Keratinocyte (primary cell): ENCODE measurements around the gene LEKR1.

Source experiments
- EZH2 ChIP-seq: IDR thresholded peaks from one replicate; pipeline ENCODE4 v1.6.1; 2012; ENCODE audit warnings: inconsistent platforms, mild to moderate bottlenecking, low read length, moderate library complexity
- TF ChIP-seq, protein P1 (sequence below), 3 experiments: IDR thresholded peaks in 1 of 3; conservative IDR thresholded peaks in 1 of 3; optimal IDR thresholded peaks in 1 of 3; 2 replicates in 2 of 3; 3 replicates in 1 of 3; pipeline versions ENCODE3 to v1.5.1; 2011; ENCODE audit warnings: low read length in 3 of 3, mild to moderate bottlenecking in 3 of 3, moderate library complexity in 2 of 3, control low read depth in 1 of 3, inconsistent platforms in 1 of 3; ENCODE audit not compliant: insufficient read depth in 2 of 3; ENCODE audit errors: extremely low read depth in 1 of 3

DNA sequence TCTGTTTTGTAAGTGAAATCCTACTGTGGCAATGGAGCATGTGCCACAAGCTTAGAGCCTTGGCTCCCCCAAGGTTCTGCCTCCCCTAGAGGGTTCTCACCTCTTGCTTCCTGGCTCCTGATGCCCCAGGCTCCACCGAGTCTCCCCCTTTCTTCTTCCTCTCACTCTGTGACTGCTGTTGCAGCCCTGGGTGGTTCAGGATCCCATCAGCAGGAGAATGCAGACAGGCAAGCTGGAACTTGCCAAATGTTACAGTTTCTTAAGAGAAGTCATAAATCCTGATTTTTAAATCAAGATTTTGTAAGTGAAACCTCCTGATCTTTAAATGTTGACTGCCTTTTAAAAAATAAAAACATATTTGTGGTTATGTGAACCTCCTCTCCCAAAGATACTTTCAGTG is 199.9 kb downstream of the LEKR1 start:
- TF ChIP-seq, protein P1, sequence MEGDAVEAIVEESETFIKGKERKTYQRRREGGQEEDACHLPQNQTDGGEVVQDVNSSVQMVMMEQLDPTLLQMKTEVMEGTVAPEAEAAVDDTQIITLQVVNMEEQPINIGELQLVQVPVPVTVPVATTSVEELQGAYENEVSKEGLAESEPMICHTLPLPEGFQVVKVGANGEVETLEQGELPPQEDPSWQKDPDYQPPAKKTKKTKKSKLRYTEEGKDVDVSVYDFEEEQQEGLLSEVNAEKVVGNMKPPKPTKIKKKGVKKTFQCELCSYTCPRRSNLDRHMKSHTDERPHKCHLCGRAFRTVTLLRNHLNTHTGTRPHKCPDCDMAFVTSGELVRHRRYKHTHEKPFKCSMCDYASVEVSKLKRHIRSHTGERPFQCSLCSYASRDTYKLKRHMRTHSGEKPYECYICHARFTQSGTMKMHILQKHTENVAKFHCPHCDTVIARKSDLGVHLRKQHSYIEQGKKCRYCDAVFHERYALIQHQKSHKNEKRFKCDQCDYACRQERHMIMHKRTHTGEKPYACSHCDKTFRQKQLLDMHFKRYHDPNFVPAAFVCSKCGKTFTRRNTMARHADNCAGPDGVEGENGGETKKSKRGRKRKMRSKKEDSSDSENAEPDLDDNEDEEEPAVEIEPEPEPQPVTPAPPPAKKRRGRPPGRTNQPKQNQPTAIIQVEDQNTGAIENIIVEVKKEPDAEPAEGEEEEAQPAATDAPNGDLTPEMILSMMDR (optimal IDR thresholded peaks at IDR 0.05 in 1 of 3, IDR thresholded peaks at IDR 0.05 in 1 of 3, conservative IDR thresholded peaks at IDR 0.05 in 1 of 3; ENCODE audit: extremely low read depth in 1 of 3, insufficient read depth in 2 of 3, low read length in 3 of 3) = no peak
- TF ChIP-seq EZH2 = no peak
